ENCODE measurements around the gene VAMP2. TPM values are rescaled to one million over a fixed set of nuclear protein-coding genes. Genes with fewer than 3 reads are reported as not detected.

VAMP2 gene
- total RNA-seq, 1 donor from 2014 or later = 46.4 TPM

DNA sequence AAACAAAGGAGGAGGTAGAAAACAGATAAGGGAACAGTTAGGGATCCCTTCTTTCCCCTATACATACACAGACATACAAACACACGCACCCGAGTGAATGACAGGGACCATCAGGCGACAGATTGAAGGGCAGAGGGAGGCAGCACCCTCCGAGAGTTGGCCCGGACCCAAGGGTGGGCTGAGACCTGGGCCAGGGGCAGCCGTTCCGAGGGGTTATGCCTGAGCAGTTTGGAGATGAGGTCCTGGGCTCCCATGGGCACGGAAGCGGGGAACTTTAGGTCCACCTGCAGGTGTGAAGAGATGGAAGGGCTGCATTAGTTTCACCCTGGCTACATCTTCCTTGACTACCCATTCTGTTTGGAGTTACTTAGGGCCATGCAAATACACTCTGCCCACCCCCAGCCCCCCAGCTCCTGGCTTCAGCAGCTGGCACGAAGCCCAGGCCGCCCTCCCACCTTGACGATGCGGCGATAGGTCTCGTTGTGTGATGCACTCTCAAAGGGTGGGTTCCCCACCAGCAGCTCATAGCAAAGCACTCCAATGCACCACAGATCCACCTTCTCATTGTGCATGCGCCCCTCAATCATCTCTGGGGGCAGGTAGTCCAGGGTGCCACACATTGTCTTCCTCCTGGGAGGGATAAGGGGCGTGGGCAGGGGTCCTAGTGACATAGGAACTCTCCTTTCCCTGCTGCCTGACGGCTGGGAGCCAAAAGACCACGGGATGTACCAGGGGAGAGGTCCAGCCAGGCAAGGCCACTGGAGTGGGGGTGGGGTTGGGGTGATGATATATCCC, 42.2 kb upstream of the VAMP2 start:
- Mint-ChIP-seq H3K4me1 (ENCODE audit: low read depth) (peaks cover 9% of the 10 kb centered on the region), H3K27ac (no peak overlapping the region), H3K9me3 (ENCODE audit: low read depth) (no peaks in the 10 kb centered on the region), H3K36me3 (ENCODE audit: insufficient read depth) (peaks cover 3% of the 10 kb centered on the region), H3K27me3 (no peaks in the 10 kb centered on the region), H3K4me3 (ENCODE audit: low read depth) (no peak overlapping the region)
- DNase-seq (ENCODE audit: low spot score, unreplicated experiment) = no peak
- TF ChIP-seq, protein P1, sequence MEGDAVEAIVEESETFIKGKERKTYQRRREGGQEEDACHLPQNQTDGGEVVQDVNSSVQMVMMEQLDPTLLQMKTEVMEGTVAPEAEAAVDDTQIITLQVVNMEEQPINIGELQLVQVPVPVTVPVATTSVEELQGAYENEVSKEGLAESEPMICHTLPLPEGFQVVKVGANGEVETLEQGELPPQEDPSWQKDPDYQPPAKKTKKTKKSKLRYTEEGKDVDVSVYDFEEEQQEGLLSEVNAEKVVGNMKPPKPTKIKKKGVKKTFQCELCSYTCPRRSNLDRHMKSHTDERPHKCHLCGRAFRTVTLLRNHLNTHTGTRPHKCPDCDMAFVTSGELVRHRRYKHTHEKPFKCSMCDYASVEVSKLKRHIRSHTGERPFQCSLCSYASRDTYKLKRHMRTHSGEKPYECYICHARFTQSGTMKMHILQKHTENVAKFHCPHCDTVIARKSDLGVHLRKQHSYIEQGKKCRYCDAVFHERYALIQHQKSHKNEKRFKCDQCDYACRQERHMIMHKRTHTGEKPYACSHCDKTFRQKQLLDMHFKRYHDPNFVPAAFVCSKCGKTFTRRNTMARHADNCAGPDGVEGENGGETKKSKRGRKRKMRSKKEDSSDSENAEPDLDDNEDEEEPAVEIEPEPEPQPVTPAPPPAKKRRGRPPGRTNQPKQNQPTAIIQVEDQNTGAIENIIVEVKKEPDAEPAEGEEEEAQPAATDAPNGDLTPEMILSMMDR (IDR thresholded peaks at IDR 0.05; ENCODE audit: unreplicated experiment) = no peak

DNA sequence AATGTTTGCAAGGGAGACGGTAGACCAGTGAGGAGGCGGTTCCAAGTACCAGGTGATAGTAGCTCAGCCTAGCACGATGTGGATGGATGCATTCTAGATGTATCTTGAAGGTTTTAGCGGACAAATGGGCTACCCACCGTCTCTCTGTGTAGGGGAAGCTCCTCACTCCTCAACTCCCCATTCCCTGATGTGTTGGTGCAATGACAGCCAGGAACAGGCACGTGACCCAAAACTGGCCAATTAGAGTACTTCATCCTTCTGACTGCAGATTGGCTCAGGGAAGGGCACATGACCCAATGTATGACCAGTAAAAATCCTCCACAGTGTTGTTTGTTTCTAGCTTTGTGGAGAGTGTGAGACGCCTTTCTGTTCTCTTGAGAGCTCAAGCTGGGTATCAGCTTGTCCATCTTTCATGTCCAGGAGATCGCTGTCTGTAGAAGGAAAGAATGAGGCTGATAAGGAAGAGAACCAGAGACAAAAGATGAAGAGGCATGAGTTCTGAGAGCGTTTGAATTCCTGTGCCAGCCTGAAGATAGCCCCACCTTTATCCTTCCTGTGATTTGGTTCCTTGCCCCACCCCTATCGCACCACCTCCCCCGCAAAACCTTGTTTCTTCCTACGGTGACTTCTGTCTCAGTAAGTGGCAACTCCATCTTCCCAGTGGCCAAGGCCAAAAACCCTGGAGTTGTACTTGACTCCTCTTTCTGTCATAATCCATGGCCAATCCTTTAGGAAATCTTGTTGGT, 29.5 kb upstream of the VAMP2 start:
- Mint-ChIP-seq H3K27ac (no peak overlapping the region), H3K4me3 (ENCODE audit: low read depth) (no peak overlapping the region), H3K27me3 (no peaks in the 10 kb centered on the region), H3K9me3 (ENCODE audit: low read depth) (no peaks in the 10 kb centered on the region), H3K4me1 (ENCODE audit: low read depth) (peaks cover 1% of the 10 kb centered on the region), H3K36me3 (ENCODE audit: insufficient read depth) (no peaks in the 10 kb centered on the region)
- peak; percentile 20 for DNase-seq (ENCODE audit: low spot score, unreplicated experiment)
- TF ChIP-seq, protein P1 (IDR thresholded peaks at IDR 0.05; ENCODE audit: unreplicated experiment) = no peak

DNA sequence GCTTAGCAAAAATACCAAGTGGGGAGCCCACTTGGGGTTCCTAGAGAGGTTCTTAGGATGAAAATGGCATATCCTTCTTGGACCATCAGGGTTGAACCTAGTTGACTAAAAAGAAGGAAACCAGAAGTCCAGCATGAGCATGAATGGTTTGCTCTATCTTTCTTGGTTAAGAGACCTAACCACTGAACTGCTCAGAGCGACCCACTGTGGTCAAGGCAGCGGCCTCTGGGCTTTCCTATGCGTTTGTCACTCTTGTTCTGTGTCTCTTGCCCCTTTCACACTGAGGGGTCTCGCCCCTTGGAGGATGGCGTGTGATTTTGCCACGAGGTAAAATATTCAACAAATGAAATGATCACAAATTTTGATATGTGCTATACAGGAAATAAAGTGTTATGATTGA, 27.8 kb upstream of the VAMP2 start:
- H3K27me3 Mint-ChIP-seq = no peaks in the 10 kb centered on the region
- no peak for DNase-seq (ENCODE audit: low spot score, unreplicated experiment)
- H3K9me3 Mint-ChIP-seq (ENCODE audit: low read depth) = no peaks in the 10 kb centered on the region
- no peak overlapping the region for H3K4me3 Mint-ChIP-seq (ENCODE audit: low read depth)
- H3K4me1 Mint-ChIP-seq (ENCODE audit: low read depth) = peaks cover 1% of the 10 kb centered on the region
- TF ChIP-seq, protein P1 (IDR thresholded peaks at IDR 0.05; ENCODE audit: unreplicated experiment) = no peak
- H3K36me3 Mint-ChIP-seq (ENCODE audit: insufficient read depth) = no peaks in the 10 kb centered on the region
- H3K27ac Mint-ChIP-seq = no peak overlapping the region

DNA sequence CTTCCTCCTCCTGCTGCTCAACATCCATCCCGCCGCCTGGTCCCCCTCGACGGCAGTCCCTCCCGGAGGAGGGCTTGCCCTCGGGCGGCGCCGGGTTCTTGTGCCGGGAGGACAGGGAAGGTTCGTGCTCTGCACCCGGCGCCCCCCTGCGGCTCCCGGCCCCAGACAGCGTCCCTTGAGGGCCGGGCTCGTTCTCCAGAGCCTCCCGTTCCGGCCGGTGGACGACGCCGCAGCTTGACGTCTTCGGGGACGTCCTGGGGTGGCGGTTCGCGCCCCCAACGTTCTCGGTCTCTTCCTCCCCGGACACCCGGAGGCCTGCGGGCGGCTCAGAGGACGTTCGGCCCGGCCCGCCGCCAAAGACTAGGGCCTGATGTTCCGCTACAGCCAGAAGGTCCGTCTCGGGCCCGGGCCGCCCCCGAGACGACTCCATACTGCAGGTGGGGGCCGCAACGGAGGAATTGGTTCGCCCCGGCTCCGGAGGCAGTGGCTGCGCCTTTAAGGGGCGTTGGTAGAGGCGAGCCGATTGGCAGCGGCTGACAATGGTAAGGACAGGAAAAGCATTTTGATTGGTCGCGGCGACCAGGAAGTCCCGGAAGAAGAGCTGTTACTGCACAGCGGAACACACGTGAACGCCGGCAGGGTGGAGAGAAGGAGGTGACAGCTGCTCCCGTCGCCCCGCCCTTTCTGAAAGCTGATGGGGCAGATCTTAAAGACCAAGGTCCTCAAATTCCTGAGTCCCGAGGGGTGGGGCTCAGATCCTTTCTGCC, 27.1 kb upstream of the VAMP2 start, which contains the start of gene BORCS6:
BORCS6 (minus strand) TSS at position 470 of the 767 bp plus-strand sequence; CDS start at position 430, 40 bp downstream.
- H3K9me3 Mint-ChIP-seq (ENCODE audit: low read depth) = no peaks in the 10 kb centered on the region
- no peak within 1 kb of the TSS for H3K4me3 Mint-ChIP-seq (ENCODE audit: low read depth)

More for the DNA sequence above, 27.1 kb upstream of the VAMP2 start, which contains the start of gene BORCS6:
- no peaks in the 10 kb centered on the region for H3K27me3 Mint-ChIP-seq
- TF ChIP-seq, protein P1 (IDR thresholded peaks at IDR 0.05; ENCODE audit: unreplicated experiment) = peak; percentile 23
- peak within 1 kb of the TSS; percentile 63 for H3K27ac Mint-ChIP-seq
- peak; percentile 84 for DNase-seq (ENCODE audit: low spot score, unreplicated experiment)
- peaks cover 1% of the 10 kb centered on the region for H3K4me1 Mint-ChIP-seq (ENCODE audit: low read depth)
- H3K36me3 Mint-ChIP-seq (ENCODE audit: insufficient read depth) = no peaks in the 10 kb centered on the region
